Epithelial cell of proximal tubule (primary cell): Measurements from ENCODE around the gene UNC119B. TPM values are rescaled to one million over a fixed set of nuclear protein-coding genes. Genes with fewer than 3 reads are reported as not detected.

Source experiments
- DNase-seq: peaks from one replicate; pipeline ENCODE4 v3.0.0-alpha.2; 2011; ENCODE audit warnings: low read depth
- H3K4me3 ChIP-seq: 2 replicates; pipeline ENCODE4 v1.5.1; 2011; ENCODE audit warnings: low read depth, mild to moderate bottlenecking, low read length
- total RNA-seq: library from RNA; depleted of rRNA; stranded (reverse); fragments of >200 nt; gene quantifications from 2 replicates; pipeline ENCODE4 v1.2.3, GENCODE V29; 2015
- TF ChIP-seq, protein P1 (sequence below): conservative IDR thresholded peaks from 2 replicates; pipeline ENCODE4 v1.5.1; 2012; ENCODE audit warnings: low read depth, mild to moderate bottlenecking, low read length

UNC119B gene
- total RNA-seq, 1 donor from 2014 or later = 14.9 TPM

DNA sequence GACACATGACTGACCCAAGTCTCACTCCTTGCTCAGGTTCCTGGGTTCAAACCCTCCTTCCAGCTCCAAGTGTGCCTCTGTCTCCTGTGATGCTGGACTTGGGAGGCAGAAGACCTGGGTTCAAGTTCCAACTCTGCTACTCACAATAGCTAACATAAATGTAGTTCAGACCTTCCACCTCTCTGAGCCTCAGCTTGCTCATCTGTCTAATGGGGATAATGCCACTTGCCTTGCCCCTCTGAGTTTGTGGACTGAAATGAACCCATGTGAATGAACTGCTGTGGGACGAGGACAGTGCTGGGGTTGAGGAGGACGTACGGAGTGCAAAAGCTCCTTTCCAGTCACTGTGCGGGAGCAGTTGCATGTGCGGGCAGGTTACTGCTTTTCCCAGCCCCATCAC lies 56.3 kb downstream of the UNC119B start:
- no peak overlapping the region for H3K4me3 ChIP-seq
- TF ChIP-seq, protein P1, sequence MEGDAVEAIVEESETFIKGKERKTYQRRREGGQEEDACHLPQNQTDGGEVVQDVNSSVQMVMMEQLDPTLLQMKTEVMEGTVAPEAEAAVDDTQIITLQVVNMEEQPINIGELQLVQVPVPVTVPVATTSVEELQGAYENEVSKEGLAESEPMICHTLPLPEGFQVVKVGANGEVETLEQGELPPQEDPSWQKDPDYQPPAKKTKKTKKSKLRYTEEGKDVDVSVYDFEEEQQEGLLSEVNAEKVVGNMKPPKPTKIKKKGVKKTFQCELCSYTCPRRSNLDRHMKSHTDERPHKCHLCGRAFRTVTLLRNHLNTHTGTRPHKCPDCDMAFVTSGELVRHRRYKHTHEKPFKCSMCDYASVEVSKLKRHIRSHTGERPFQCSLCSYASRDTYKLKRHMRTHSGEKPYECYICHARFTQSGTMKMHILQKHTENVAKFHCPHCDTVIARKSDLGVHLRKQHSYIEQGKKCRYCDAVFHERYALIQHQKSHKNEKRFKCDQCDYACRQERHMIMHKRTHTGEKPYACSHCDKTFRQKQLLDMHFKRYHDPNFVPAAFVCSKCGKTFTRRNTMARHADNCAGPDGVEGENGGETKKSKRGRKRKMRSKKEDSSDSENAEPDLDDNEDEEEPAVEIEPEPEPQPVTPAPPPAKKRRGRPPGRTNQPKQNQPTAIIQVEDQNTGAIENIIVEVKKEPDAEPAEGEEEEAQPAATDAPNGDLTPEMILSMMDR = no peak
- DNase-seq = no peak

DNA sequence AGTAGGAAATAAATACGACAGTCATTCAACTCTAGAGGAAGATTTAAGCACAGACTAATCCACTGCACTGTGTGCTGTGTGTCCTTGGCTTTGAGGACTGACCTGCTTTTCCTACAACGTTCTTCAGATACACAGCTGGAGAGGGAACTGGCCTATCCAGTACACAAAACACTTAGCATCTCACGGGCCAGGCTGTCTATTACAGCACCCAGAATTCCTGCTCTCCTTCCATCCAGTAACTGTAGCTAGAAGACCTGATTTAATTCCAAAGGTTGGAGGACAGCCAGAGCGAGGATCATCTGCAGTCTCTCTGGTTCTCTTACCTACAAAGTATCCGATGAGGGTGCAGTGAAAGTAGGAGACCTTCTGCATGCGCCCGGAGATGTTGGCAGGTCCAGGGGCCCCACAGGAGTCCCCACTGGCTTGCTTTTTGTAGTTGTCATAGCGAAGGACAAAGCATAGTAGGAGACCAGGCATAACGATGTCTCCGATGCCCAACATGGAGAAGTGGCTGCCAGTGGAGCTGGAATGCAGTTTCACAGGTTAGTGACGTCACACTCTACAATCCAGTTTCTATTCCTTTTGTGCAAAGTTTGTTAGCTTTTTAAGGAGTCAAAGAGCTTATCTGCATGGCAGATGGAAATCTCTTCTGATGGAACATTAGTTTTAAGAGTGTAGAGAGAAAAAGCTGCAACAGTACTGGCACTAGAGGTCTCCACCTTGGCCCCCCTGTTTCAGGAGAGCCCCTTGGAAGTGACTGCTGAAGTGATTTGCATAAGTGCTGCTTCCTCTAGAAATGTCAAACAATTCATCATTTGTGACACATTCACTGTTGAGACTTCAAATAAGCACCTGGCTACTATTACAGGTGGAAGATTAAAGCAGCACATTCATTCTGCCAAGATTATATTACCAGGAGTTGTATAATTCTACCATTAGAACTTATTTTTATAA lies 57.1 kb downstream of the UNC119B start:
- H3K4me3 ChIP-seq = no peak overlapping the region
- TF ChIP-seq, protein P1 = no peak

DNA sequence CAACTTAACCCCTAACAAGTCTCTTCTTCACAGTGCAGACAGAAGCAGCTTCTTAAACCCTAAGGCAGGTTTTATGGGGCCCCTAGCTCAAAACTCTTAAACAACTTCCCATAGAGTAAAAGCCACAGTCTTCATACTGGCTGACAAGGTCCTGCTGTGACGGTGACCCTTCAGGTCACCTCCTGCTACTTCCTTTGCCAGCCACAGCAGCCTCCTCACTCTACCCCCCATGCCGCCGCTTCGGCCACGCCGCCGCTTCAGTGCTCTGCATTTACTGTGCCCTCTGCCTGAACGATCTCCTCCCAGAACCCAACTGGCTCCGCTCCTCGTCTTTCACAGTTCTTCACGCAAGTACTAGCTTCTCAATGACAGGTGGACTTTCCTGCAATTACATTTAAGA lies 60.8 kb downstream of the UNC119B start:
- DNase-seq = no peak
- TF ChIP-seq, protein P1 = no peak
- H3K4me3 ChIP-seq = no peak overlapping the region

More for the DNA sequence above, 57.1 kb downstream of the UNC119B start:
- DNase-seq = no peak

Other genes with a start within 250 kb of the UNC119B start
- gene SRSF9, start 240.7 kb upstream of the UNC119B start, total RNA-seq = 128 and 142 TPM in 2 replicates
- 357 and 388 TPM in 2 replicates for gene DYNLL1, start 214.3 kb upstream of the UNC119B start, total RNA-seq
- gene COQ5, start 181.3 kb upstream of the UNC119B start, total RNA-seq = 40.8 and 46.3 TPM in 2 replicates
- gene RNF10, start 176.1 kb upstream of the UNC119B start, total RNA-seq = 66.9 and 81.2 TPM in 2 replicates
- gene POP5, start 129.1 kb upstream of the UNC119B start, total RNA-seq = 23.1 and 54.5 TPM in 2 replicates
- 0.14 and 1.1 TPM in 2 replicates for gene CABP1, start 69.8 kb upstream of the UNC119B start, total RNA-seq
- 99.5 and 124 TPM in 2 replicates for gene MLEC, start 23.3 kb upstream of the UNC119B start, total RNA-seq
- 16.4 and 25.3 TPM in 2 replicates for gene ACADS, start 15.4 kb downstream of the UNC119B start, total RNA-seq
- gene SPPL3, start 193.9 kb downstream of the UNC119B start, total RNA-seq = 8.6 and 9.5 TPM in 2 replicates